H9 (cell line): ENCODE measurements around the gene MFRP. TPM values are rescaled to one million over a fixed set of nuclear protein-coding genes. Genes with fewer than 3 reads are reported as not detected.

Experiments used
- DNase-seq: peaks from one replicate; pipeline ENCODE4 v3.0.0-alpha.2; 2017
- H2AFZ ChIP-seq: one replicate; pipeline ENCODE4 v1.6.1; 2013; ENCODE audit warnings: mild to moderate bottlenecking, low read length, control low read depth, moderate library complexity
- H2AK5ac ChIP-seq: 2 replicates; pipeline ENCODE4 v1.6.1; 2013; ENCODE audit warnings: low read length, control low read depth, mixed read lengths; ENCODE audit not compliant: insufficient read length
- H2BK120ac ChIP-seq: one replicate; pipeline ENCODE4 v1.6.1; 2013; ENCODE audit warnings: low read depth, mild to moderate bottlenecking, low read length, control low read depth, inconsistent platforms; ENCODE audit not compliant: poor library complexity, severe bottlenecking
- H2BK12ac ChIP-seq: 2 replicates; pipeline ENCODE4 v1.6.1; 2013; ENCODE audit warnings: low read length, control low read depth, mixed read lengths, low read depth; ENCODE audit not compliant: insufficient read length
- H2BK15ac ChIP-seq: 2 replicates; pipeline ENCODE4 v1.6.1; 2013; ENCODE audit warnings: low read depth, low read length, control low read depth
- H2BK20ac ChIP-seq: one replicate; pipeline ENCODE4 v1.6.1; 2013; ENCODE audit warnings: low read depth, mild to moderate bottlenecking, low read length, control low read depth, inconsistent platforms; ENCODE audit not compliant: poor library complexity, severe bottlenecking
- H2BK5ac ChIP-seq: 2 replicates; pipeline ENCODE4 v1.6.1; 2013; ENCODE audit warnings: low read length, control low read depth, mixed read lengths; ENCODE audit not compliant: insufficient read length
- H3K14ac ChIP-seq: 2 replicates; pipeline ENCODE4 v1.6.1; 2013; ENCODE audit warnings: low read length, control low read depth; ENCODE audit not compliant: insufficient read depth
- H3K18ac ChIP-seq: 2 replicates; pipeline ENCODE4 v1.6.1; 2013; ENCODE audit warnings: low read depth, mild to moderate bottlenecking, mixed read lengths, low read length, control low read depth; ENCODE audit not compliant: insufficient read length
- H3K23ac ChIP-seq: 2 replicates; pipeline ENCODE4 v1.6.1; 2013; ENCODE audit warnings: low read length, control low read depth, mixed read lengths, low read depth; ENCODE audit not compliant: insufficient read length
- H3K23me2 ChIP-seq: 2 replicates; pipeline ENCODE4 v1.6.1; 2013; ENCODE audit warnings: low read depth, mild to moderate bottlenecking, mixed read lengths, low read length, control low read depth; ENCODE audit not compliant: insufficient read length, poor library complexity, severe bottlenecking
- H3K27ac ChIP-seq: 2 replicates; pipeline ENCODE4 v1.5.1; 2013; ENCODE audit warnings: low read length, control low read depth, mixed read lengths, low read depth; ENCODE audit not compliant: insufficient read length
- H3K27me3 ChIP-seq: 2 replicates; pipeline ENCODE4 v1.6.1; 2013; ENCODE audit warnings: low read length, control low read depth, inconsistent platforms; ENCODE audit not compliant: insufficient read depth
- H3K4ac ChIP-seq: 2 replicates; pipeline ENCODE4 v1.6.1; 2013; ENCODE audit warnings: low read depth, mild to moderate bottlenecking, control low read depth, inconsistent platforms, low read length, moderate library complexity
- H3K4me1 ChIP-seq: 2 replicates; pipeline ENCODE4 v1.6.1; 2013; ENCODE audit warnings: low read length, control low read depth, inconsistent platforms; ENCODE audit not compliant: insufficient read depth
- H3K4me2 ChIP-seq: 2 replicates; pipeline ENCODE4 v1.6.1; 2013; ENCODE audit warnings: low read length, control low read depth, mixed read lengths; ENCODE audit not compliant: insufficient read length, insufficient read depth
- H3K56ac ChIP-seq: 2 replicates; pipeline ENCODE4 v1.6.1; 2013; ENCODE audit warnings: low read depth, mild to moderate bottlenecking, mixed read lengths, low read length, control low read depth; ENCODE audit not compliant: insufficient read length
- H3K79me1 ChIP-seq: 2 replicates; pipeline ENCODE4 v1.6.1; 2013; ENCODE audit warnings: low read depth, mild to moderate bottlenecking, moderate library complexity, low read length, control low read depth, inconsistent platforms; ENCODE audit not compliant: insufficient read depth, poor library complexity, severe bottlenecking
- H3K79me2 ChIP-seq: 2 replicates; pipeline ENCODE4 v1.6.1; 2013; ENCODE audit warnings: low read length, control low read depth, inconsistent platforms; ENCODE audit not compliant: insufficient read depth
- H3K9ac ChIP-seq: 2 replicates; pipeline ENCODE4 v1.6.1; 2013; ENCODE audit warnings: low read length, control low read depth, mixed read lengths; ENCODE audit not compliant: insufficient read length; ENCODE audit errors: extremely low read depth
- H3K9me3 ChIP-seq: one replicate; pipeline ENCODE4 v1.6.1; 2013; ENCODE audit warnings: low read depth, low read length, inconsistent platforms; ENCODE audit not compliant: control insufficient read depth
- H3T11ph ChIP-seq: one replicate; pipeline ENCODE4 v1.6.1; 2013; ENCODE audit warnings: mild to moderate bottlenecking, low read length, control low read depth, inconsistent platforms
- H4K20me1 ChIP-seq: one replicate; pipeline ENCODE4 v1.6.1; 2013; ENCODE audit not compliant: control insufficient read depth, insufficient read length, insufficient read depth
- H4K5ac ChIP-seq: 2 replicates; pipeline ENCODE4 v1.6.1; 2013; ENCODE audit warnings: low read depth, mild to moderate bottlenecking, mixed read lengths, low read length, control low read depth; ENCODE audit not compliant: insufficient read length
- H4K8ac ChIP-seq: replicated peaks from 2 replicates; pipeline ENCODE4 v1.6.1; 2013; ENCODE audit warnings: low read length, control low read depth, mixed read lengths, low read depth; ENCODE audit not compliant: insufficient read length
- H4K91ac ChIP-seq: 2 replicates; pipeline ENCODE4 v1.6.1; 2013; ENCODE audit warnings: low read depth, mild to moderate bottlenecking, moderate library complexity, mixed read lengths, low read length, control low read depth; ENCODE audit not compliant: insufficient read length
- H3K27ac Mint-ChIP-seq, 3 experiments: 2 replicates in 2 of 3; 3 replicates in 1 of 3; pipeline ENCODE4 v1.8.0; 2020 to 2021; ENCODE audit warnings: mixed read lengths in 3 of 3, mild to moderate bottlenecking in 1 of 3, moderate library complexity in 1 of 3
- H3K27me3 Mint-ChIP-seq: 2 replicates; pipeline ENCODE4 v1.8.0; 2021; ENCODE audit warnings: low read depth, mild to moderate bottlenecking, moderate library complexity, mixed read lengths
- H3K36me3 Mint-ChIP-seq, 3 experiments: 2 replicates in 2 of 3; 3 replicates in 1 of 3; pipeline ENCODE4 v1.8.0; 2020 to 2021; ENCODE audit warnings: low read depth in 3 of 3, mixed read lengths in 3 of 3; ENCODE audit not compliant: insufficient read depth in 1 of 3
- H3K4me1 Mint-ChIP-seq, 2 experiments: 2 replicates each; pipeline ENCODE4 v1.8.0; 2020; ENCODE audit warnings: mixed read lengths in 2 of 2
- H3K4me3 Mint-ChIP-seq, 2 experiments: 2 replicates in 1 of 2; 3 replicates in 1 of 2; pipeline ENCODE4 v1.8.0; 2020 to 2021; ENCODE audit warnings: mild to moderate bottlenecking in 2 of 2, mixed read lengths in 2 of 2, moderate library complexity in 1 of 2
- H3K9me3 Mint-ChIP-seq, 2 experiments: 2 replicates in 1 of 2; 3 replicates in 1 of 2; pipeline ENCODE4 v1.8.0; 2020; ENCODE audit warnings: mild to moderate bottlenecking in 2 of 2, mixed read lengths in 2 of 2, moderate library complexity in 1 of 2
- WGBS: extraction: QIAGEN DNeasy Blood & Tissue Kit; methylation state at CpG from one replicate; pipeline ENCODE4 v1.1.7; 2013; ENCODE audit warnings: missing lambda C conversion rate, low lambda C conversion rate, mixed read lengths; ENCODE audit not compliant: insufficient read length; ENCODE audit errors: extremely low coverage; 5-methylcytosine and 5-hydroxymethylcytosine counted together
- total RNA-seq: library from RNA; stranded (reverse); gene quantifications from 2 replicates; pipeline ENCODE4 v1.2.1, GENCODE V29; 2021
- TF ChIP-seq, protein P1 (sequence below): fragments of 200-600 bp; sonication (generic); conservative IDR thresholded peaks from 3 replicates; pipeline ENCODE4 v1.8.0; 2021; ENCODE audit warnings: antibody characterized with exemption, mild to moderate bottlenecking

Gene MFRP
- total RNA-seq, 1 experiment from 2014 or later: not detected

DNA sequence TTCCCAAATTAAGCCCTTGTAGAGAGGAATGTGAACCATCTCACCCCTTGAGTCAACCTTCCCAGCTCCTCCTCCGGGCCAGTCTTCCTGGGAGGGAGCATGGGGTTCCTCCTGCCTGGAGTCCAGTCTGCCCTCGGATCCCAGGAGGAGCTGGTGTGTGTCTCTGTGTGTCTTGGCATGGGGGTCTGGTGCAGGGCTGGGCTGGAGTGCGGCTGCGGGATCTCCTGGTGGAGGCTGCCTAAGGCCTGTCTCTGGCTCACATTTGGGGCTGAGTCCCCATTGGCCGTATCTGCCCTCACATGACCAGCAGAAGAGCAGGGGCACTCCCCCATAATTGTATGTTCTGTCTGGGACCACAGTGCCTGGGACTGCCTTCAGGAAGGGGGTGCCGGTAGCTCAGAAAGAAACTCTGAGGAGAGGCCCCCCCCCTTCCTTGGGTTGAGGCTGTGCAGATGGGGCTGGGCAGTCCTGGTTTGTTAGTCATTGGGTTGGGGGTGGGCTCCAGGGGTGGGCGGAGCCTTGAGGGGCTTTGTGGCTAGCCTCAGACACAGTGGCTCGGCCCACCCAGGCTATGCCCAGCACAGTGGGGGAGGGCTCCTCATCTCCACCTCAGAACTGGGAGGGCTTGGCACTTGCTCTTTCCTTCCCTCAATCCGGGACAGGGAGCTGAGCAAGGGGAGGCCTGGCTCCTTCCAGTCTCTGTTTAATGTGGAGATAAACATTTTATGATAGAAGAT is 8.8 kb downstream of the MFRP start:
- H4K20me1 ChIP-seq: no peaks in the 10 kb centered on the region
- H3K56ac ChIP-seq: no peak overlapping the region
- peak overlapping the region; percentile 33 for H3K18ac ChIP-seq
- no peak overlapping the region for H3T11ph ChIP-seq
- H2BK120ac ChIP-seq: no peak overlapping the region
- peaks cover 28% of the 10 kb centered on the region for H3K23me2 ChIP-seq
- H4K91ac ChIP-seq: no peak overlapping the region
- no peak overlapping the region for H2AFZ ChIP-seq
- peaks cover 13 to 18% (median 15%) of the 10 kb centered on the region in 3 experiments for H3K36me3 Mint-ChIP-seq
- peak; percentile 88 for DNase-seq
- H3K4me1 ChIP-seq: no peaks in the 10 kb centered on the region; the same call in 1 of the 2 replicates
- no peak overlapping the region for H2BK12ac ChIP-seq
- no peak overlapping the region for H2BK5ac ChIP-seq
- H3K27me3 Mint-ChIP-seq: peaks cover 38% of the 10 kb centered on the region
- H3K79me2 ChIP-seq: peaks cover 13% of the 10 kb centered on the region; the same call in 1 of the 2 replicates
- no peak overlapping the region for H4K8ac ChIP-seq
- H3K23ac ChIP-seq: no peak overlapping the region
- no peak overlapping the region for H3K27ac ChIP-seq
- H3K4me1 Mint-ChIP-seq: peaks cover 48 to 74% of the 10 kb centered on the region in 2 experiments
- H3K27me3 ChIP-seq: peaks cover 16% of the 10 kb centered on the region
- H2AK5ac ChIP-seq: no peak overlapping the region
- no peaks in the 10 kb centered on the region for H3K9me3 ChIP-seq
- H3K9me3 Mint-ChIP-seq: no peaks in the 10 kb centered on the region; a peak in 1 of 5 replicates
- peak overlapping the region; percentile 85 to 94 (median 93); a peak in 6 of 7 replicates for H3K27ac Mint-ChIP-seq
- peaks cover 9% of the 10 kb centered on the region for H3K79me1 ChIP-seq
- H3K4me2 ChIP-seq: peak overlapping the region; percentile 56
- TF ChIP-seq, protein P1, sequence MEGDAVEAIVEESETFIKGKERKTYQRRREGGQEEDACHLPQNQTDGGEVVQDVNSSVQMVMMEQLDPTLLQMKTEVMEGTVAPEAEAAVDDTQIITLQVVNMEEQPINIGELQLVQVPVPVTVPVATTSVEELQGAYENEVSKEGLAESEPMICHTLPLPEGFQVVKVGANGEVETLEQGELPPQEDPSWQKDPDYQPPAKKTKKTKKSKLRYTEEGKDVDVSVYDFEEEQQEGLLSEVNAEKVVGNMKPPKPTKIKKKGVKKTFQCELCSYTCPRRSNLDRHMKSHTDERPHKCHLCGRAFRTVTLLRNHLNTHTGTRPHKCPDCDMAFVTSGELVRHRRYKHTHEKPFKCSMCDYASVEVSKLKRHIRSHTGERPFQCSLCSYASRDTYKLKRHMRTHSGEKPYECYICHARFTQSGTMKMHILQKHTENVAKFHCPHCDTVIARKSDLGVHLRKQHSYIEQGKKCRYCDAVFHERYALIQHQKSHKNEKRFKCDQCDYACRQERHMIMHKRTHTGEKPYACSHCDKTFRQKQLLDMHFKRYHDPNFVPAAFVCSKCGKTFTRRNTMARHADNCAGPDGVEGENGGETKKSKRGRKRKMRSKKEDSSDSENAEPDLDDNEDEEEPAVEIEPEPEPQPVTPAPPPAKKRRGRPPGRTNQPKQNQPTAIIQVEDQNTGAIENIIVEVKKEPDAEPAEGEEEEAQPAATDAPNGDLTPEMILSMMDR: no peak
- H4K5ac ChIP-seq: no peak overlapping the region
- no peak overlapping the region for H2BK20ac ChIP-seq
- H3K4me3 Mint-ChIP-seq: peak overlapping the region; percentile 38 to 99
- H3K4ac ChIP-seq: no peak overlapping the region
- no CpG with 5 or more reads among the region's 9 CpGs for WGBS
- no peak overlapping the region for H3K14ac ChIP-seq
- no peak overlapping the region for H2BK15ac ChIP-seq
- peak overlapping the region; percentile 4 for H3K9ac ChIP-seq
